ENCODE measurements around the gene C20orf144.

GRCh38 chr20:33636776-33637175, 25.4 kb upstream of the C20orf144 start:
- TF ChIP-seq POLR2A (IDR thresholded peaks at IDR 0.05) (no peak), POLR2AphosphoS5 (IDR thresholded peaks at IDR 0.05) (no peak)
